Muscle layer of duodenum (tissue), 2 donors: ENCODE measurements around the gene NKX1-2.

Experiments
- H3K27ac ChIP-seq: one replicate; pipeline ENCODE4 v1.7.0; 2013; ENCODE audit warnings: mild to moderate bottlenecking, low read length
- H3K27me3 ChIP-seq: one replicate; pipeline ENCODE4 v1.7.0; 2013; ENCODE audit warnings: low read depth, mild to moderate bottlenecking, control low read depth, low read length
- H3K36me3 ChIP-seq, 2 donors: one replicate each; pipeline ENCODE4 v1.7.0; 2013; ENCODE audit warnings: low read length in 2 of 2, control low read depth in 1 of 2, mild to moderate bottlenecking in 1 of 2; ENCODE audit not compliant: insufficient read depth in 2 of 2, control insufficient read depth in 1 of 2
- H3K4me1 ChIP-seq, 2 donors: one replicate each; pipeline ENCODE4 v1.7.0; 2013; ENCODE audit warnings: low read length in 2 of 2, mild to moderate bottlenecking in 2 of 2, control low read depth in 1 of 2, moderate library complexity in 1 of 2; ENCODE audit not compliant: insufficient read depth in 2 of 2, control insufficient read depth in 1 of 2
- H3K4me3 ChIP-seq, 2 donors: one replicate each; pipeline ENCODE4 v1.7.0; 2013; ENCODE audit warnings: low read length in 2 of 2, low read depth in 1 of 2, mild to moderate bottlenecking in 1 of 2
- H3K9me3 ChIP-seq, 2 donors: one replicate each; pipeline ENCODE4 v1.7.0; 2013; ENCODE audit warnings: low read length in 2 of 2, control low read depth in 1 of 2, mild to moderate bottlenecking in 1 of 2; ENCODE audit not compliant: control insufficient read depth in 1 of 2
- donor health status: healthy.

The NKX1-2 gene

GRCh38 chr10:124403548-124403947 is 46.3 kb downstream of the NKX1-2 start:
- H3K9me3 ChIP-seq, result no peaks in the 10 kb centered on the region
- H3K36me3 ChIP-seq, result peaks cover 46 to 64% of the 10 kb centered on the region in 2 donors
- H3K27me3 ChIP-seq, result no peaks in the 10 kb centered on the region
- H3K27ac ChIP-seq, result no peak overlapping the region
- no peak overlapping the region for H3K4me3 ChIP-seq
- H3K4me1 ChIP-seq, result peaks cover 0 to 8% of the 10 kb centered on the region in 2 donors

GRCh38 chr10:124402273-124402672 is 47.6 kb downstream of the NKX1-2 start:
- H3K36me3 ChIP-seq, result peaks cover 47 to 72% of the 10 kb centered on the region in 2 donors
- H3K27me3 ChIP-seq, result no peaks in the 10 kb centered on the region
- H3K4me1 ChIP-seq, result peaks cover 0 to 8% of the 10 kb centered on the region in 2 donors
- no peak overlapping the region for H3K27ac ChIP-seq
- H3K4me3 ChIP-seq, result no peak overlapping the region
- no peaks in the 10 kb centered on the region for H3K9me3 ChIP-seq

- H3K27me3 ChIP-seq, result no peaks in the 10 kb centered on the region
- H3K4me3 ChIP-seq, result no peak overlapping the region
- H3K36me3 ChIP-seq, result peaks cover 41 to 66% of the 10 kb centered on the region in 2 donors
- no peak overlapping the region for H3K27ac ChIP-seq
- H3K9me3 ChIP-seq, result no peaks in the 10 kb centered on the region
- H3K4me1 ChIP-seq, result peaks cover 0 to 8% of the 10 kb centered on the region in 2 donors
Measured at GRCh38 chr10:124401633-124402032, 48.2 kb downstream of the NKX1-2 start.
